PC-9 (cell line): ENCODE data around the gene LRRTM3. TPM values are rescaled to one million over a fixed set of nuclear protein-coding genes. Genes with fewer than 3 reads are reported as not detected.

ENCODE experiments used
- BruUV-seq: library from RNA; stranded (reverse); fragments of 400-500 nt; replicated peaks from 2 replicates; lab custom pipeline; 2021; lab: Mats Ljungman, UMichigan
- CTCF ChIA-PET: fragments of 300-600 bp; sonication (Branson Sonifier 250); formaldehyde crosslinking; loops from one replicate; lab custom pipeline; 2022; ENCODE audit warnings: antibody characterized with exemption; lab: Charles Lee
- POLR2A ChIA-PET: fragments of 300-600 bp; sonication (Branson Sonifier 250); formaldehyde crosslinking; loops from one replicate; lab custom pipeline; 2022; ENCODE audit warnings: antibody characterized with exemption; ENCODE audit not compliant: unreplicated experiment; lab: Charles Lee
- DNase-seq, 2 experiments: peaks; one replicate each; pipeline versions ENCODE4 v3.0.0 to v3.0.0-alpha.2; 2015 to 2022; ENCODE audit warnings: mixed read lengths in 1 of 2
- H2AFZ ChIP-seq: fragments of 200-600 bp; sonication (generic); 2 replicates; pipeline ENCODE4 v1.8.1; 2017; ENCODE audit warnings: antibody characterized with exemption
- H3F3A ChIP-seq: fragments of 200-600 bp; sonication (generic); 2 replicates; pipeline ENCODE4 v1.8.1; 2017; ENCODE audit warnings: antibody characterized with exemption, mild to moderate bottlenecking, low read depth; ENCODE audit not compliant: insufficient read depth
- H3K27ac ChIP-seq: fragments of 200-600 bp; sonication (generic); 2 replicates; pipeline ENCODE4 v1.6.1; 2016; ENCODE audit warnings: mixed run types
- H3K27me3 ChIP-seq: fragments of 200-600 bp; sonication (generic); 2 replicates; pipeline ENCODE4 v1.6.1; 2016; ENCODE audit warnings: low read depth, mixed run types; ENCODE audit not compliant: insufficient read depth
- H3K36me3 ChIP-seq: fragments of 200-600 bp; sonication (generic); 2 replicates; pipeline ENCODE4 v1.6.1; 2016; ENCODE audit warnings: low read depth, mixed run types
- H3K4me1 ChIP-seq: fragments of 200-600 bp; sonication (generic); replicated peaks from 2 replicates; pipeline ENCODE4 v1.6.1; 2016; ENCODE audit warnings: mixed run types; ENCODE audit not compliant: insufficient read depth
- H3K4me2 ChIP-seq: fragments of 200-600 bp; sonication (generic); 2 replicates; pipeline ENCODE4 v1.6.1; 2017; ENCODE audit warnings: mixed run types
- H3K4me3 ChIP-seq: fragments of 200-600 bp; sonication (generic); 2 replicates; pipeline ENCODE4 v1.6.1; 2016; ENCODE audit warnings: mixed run types
- H3K79me2 ChIP-seq: fragments of 200-600 bp; sonication (generic); 2 replicates; pipeline ENCODE4 v1.6.1; 2017; ENCODE audit warnings: low read depth, mixed run types
- H3K9me2 ChIP-seq: fragments of 200-600 bp; sonication (generic); 2 replicates; pipeline ENCODE4 v1.8.1; 2017; ENCODE audit warnings: mild to moderate bottlenecking; ENCODE audit not compliant: insufficient read depth
- H3K9me3 ChIP-seq: fragments of 200-600 bp; sonication (generic); 2 replicates; pipeline ENCODE4 v1.8.1; 2016; ENCODE audit warnings: low read depth; ENCODE audit not compliant: insufficient read depth
- H4K20me1 ChIP-seq: fragments of 200-600 bp; sonication (generic); 2 replicates; pipeline ENCODE4 v1.8.1; 2017; ENCODE audit not compliant: insufficient read depth
- EZH2 ChIP-seq: fragments of 200-600 bp; sonication (generic); IDR thresholded peaks from 2 replicates; pipeline ENCODE4 v1.8.0; 2017; ENCODE audit warnings: antibody characterized with exemption, low read depth
- intact Hi-C: fragments of 100-400 bp; cut with micrococcal nuclease; formaldehyde crosslinking; loops from one replicate; pipeline ENCODE4 v1.10.0; 2022; ENCODE audit not compliant: unreplicated experiment
- total RNA-seq: library from RNA; stranded (reverse); gene quantifications from 2 replicates; pipeline ENCODE4 v1.2.3, GENCODE V29; 2021
- TF ChIP-seq, protein P1 (sequence below): fragments of 200-600 bp; sonication (generic); conservative IDR thresholded peaks from 2 replicates; pipeline ENCODE4 v1.6.1; 2017; ENCODE audit warnings: mixed run types, antibody characterized with exemption, mild to moderate bottlenecking, moderate library complexity

The LRRTM3 gene
- total RNA-seq, 1 experiment from 2014 or later, result not detected

DNA sequence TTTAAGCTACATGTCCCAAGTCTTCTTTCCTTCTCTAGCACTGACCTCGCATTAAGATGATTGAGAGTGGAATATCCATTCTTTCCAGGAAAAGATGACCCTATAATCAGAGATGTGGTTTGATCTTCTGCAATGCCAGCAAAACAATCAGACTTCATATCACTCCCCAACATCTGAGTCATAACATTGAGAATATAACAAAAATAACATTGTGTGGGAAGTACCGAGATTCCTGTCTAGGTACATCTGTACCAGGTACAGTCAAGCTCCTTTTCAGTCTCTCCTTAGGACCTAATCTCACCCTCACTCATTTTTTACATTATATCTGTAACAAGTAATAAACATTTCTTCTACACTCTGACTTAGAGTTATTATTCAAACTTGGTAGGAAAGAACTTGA, 201.6 kb downstream of the LRRTM3 start:
- H3K4me3 ChIP-seq, result no peak overlapping the region
- no peak overlapping the region for H2AFZ ChIP-seq
- H3K79me2 ChIP-seq, result no peaks in the 10 kb centered on the region
- ChIA-PET POLR2A (no interaction called here), CTCF (no interaction called here)
- H3K27ac ChIP-seq, result no peak overlapping the region
- intact Hi-C loops, result no loop called here
- H4K20me1 ChIP-seq, result no peaks in the 10 kb centered on the region
- H3K4me1 ChIP-seq, result no peaks in the 10 kb centered on the region
- no peaks in the 10 kb centered on the region for H3F3A ChIP-seq
- TF ChIP-seq, protein P1, sequence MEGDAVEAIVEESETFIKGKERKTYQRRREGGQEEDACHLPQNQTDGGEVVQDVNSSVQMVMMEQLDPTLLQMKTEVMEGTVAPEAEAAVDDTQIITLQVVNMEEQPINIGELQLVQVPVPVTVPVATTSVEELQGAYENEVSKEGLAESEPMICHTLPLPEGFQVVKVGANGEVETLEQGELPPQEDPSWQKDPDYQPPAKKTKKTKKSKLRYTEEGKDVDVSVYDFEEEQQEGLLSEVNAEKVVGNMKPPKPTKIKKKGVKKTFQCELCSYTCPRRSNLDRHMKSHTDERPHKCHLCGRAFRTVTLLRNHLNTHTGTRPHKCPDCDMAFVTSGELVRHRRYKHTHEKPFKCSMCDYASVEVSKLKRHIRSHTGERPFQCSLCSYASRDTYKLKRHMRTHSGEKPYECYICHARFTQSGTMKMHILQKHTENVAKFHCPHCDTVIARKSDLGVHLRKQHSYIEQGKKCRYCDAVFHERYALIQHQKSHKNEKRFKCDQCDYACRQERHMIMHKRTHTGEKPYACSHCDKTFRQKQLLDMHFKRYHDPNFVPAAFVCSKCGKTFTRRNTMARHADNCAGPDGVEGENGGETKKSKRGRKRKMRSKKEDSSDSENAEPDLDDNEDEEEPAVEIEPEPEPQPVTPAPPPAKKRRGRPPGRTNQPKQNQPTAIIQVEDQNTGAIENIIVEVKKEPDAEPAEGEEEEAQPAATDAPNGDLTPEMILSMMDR, result no peak
- no peak for TF ChIP-seq EZH2
- no TSS peak for BruUV-seq
- H3K4me2 ChIP-seq, result no peak overlapping the region
- no peaks in the 10 kb centered on the region for H3K9me3 ChIP-seq
- H3K27me3 ChIP-seq, result no peaks in the 10 kb centered on the region
- no peaks in the 10 kb centered on the region for H3K36me3 ChIP-seq
- H3K9me2 ChIP-seq, result no peaks in the 10 kb centered on the region; the same call in 1 of the 2 replicates
- no peak for DNase-seq

DNA sequence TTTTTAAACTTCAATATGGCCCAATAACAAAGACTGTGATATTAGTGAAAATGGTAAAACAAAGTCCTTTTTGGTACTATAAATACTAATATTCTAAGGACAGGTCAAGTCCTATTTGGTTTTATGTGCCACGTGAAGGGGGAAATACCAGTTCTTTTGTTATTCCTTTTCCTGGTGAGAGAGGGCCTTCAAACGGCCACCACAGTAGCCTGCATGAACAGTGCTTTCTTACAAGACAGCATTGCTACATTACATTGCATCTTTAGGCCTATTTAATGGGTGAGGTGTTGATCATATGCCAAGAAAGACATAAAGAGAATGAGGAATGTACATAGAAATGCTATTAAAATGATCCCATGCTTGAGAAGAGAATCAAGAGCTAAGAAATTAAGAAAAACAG, 214.8 kb downstream of the LRRTM3 start:
- Histone ChIP-seq H3K27me3 (no peaks in the 10 kb centered on the region), H3K9me3 (no peaks in the 10 kb centered on the region), H3K4me2 (no peak overlapping the region), H3K9me2 (0 out of 2 replicates have a peak, but pooled peaks cover 4% of the 10 kb centered on the region), H2AFZ (no peak overlapping the region), H3K36me3 (no peaks in the 10 kb centered on the region), H3F3A (no peaks in the 10 kb centered on the region), H3K4me1 (no peaks in the 10 kb centered on the region), H3K79me2 (no peaks in the 10 kb centered on the region), H3K4me3 (no peak overlapping the region), H4K20me1 (no peaks in the 10 kb centered on the region; the same call in 1 of the 2 replicates), H3K27ac (no peak overlapping the region)
- ChIA-PET CTCF (no interaction called here), POLR2A (interaction anchor here (0.5 kb wide), 1 partner anchor 12 kb away, joined by 5 read pairs; no protein-coding TSS in a partner anchor)
- no TSS peak for BruUV-seq
- intact Hi-C loops, result no loop called here
- no peak for DNase-seq
- TF ChIP-seq, protein P1, result no peak
- TF ChIP-seq EZH2, result no peak

DNA sequence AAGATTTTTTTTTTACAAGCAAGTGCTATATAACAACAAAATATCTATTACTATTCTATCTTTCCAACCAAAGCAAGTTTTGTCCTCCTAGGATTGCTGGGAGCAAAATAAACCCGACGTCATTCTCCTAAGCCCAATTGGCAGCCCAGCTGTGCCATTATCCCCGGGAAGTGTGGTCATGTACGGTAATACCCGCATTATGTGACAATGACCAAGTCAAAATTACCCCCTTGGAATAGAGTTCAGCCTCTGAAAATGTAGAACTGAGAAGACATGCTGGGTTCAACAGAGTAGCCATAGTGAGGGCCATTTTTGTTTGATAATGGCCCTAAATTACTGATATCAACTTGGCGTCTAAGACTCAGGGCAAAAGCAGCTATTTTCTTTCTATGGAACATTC, 215.5 kb downstream of the LRRTM3 start:
- no TSS peak for BruUV-seq

More for the DNA sequence above, 215.5 kb downstream of the LRRTM3 start:
- Histone ChIP-seq H3K79me2 (no peaks in the 10 kb centered on the region), H3K9me3 (no peaks in the 10 kb centered on the region), H3K27ac (no peak overlapping the region), H3F3A (no peaks in the 10 kb centered on the region), H4K20me1 (no peaks in the 10 kb centered on the region; the same call in 1 of the 2 replicates), H2AFZ (no peak overlapping the region), H3K4me1 (no peaks in the 10 kb centered on the region), H3K36me3 (no peaks in the 10 kb centered on the region), H3K4me2 (no peak overlapping the region), H3K4me3 (no peak overlapping the region), H3K9me2 (0 out of 2 replicates have a peak, but pooled peaks cover 4% of the 10 kb centered on the region), H3K27me3 (no peaks in the 10 kb centered on the region)
- intact Hi-C loops, result no loop called here
- ChIA-PET POLR2A (interaction anchor here (0.5 kb wide), 1 partner anchor 11 kb away, joined by 5 read pairs; no protein-coding TSS in a partner anchor), CTCF (no interaction called here)
- DNase-seq, result no peak
- no peak for TF ChIP-seq EZH2
- TF ChIP-seq, protein P1, result no peak
